Colonic mucosa (tissue), 4 donors: ENCODE data around the gene FRMD4B. TPM values are rescaled to one million over a fixed set of nuclear protein-coding genes. Genes with fewer than 3 reads are reported as not detected.

Source experiments
- DNase-seq: peaks from one replicate; pipeline ENCODE4 v3.0.0-alpha.2; 2020
- H3K27ac ChIP-seq: fragments of 200-600 bp; one replicate; pipeline ENCODE4 v1.8.0; 2021
- H3K27me3 ChIP-seq: fragments of 200-600 bp; one replicate; pipeline ENCODE4 v1.8.0; 2021
- H3K36me3 ChIP-seq: fragments of 200-600 bp; one replicate; pipeline ENCODE4 v1.8.0; 2021
- H3K4me1 ChIP-seq: fragments of 200-600 bp; one replicate; pipeline ENCODE4 v1.8.0; 2021; ENCODE audit warnings: mild to moderate bottlenecking
- H3K4me3 ChIP-seq: fragments of 200-600 bp; one replicate; pipeline ENCODE4 v1.8.0; 2021
- H3K9ac ChIP-seq, 2 donors: one replicate each; pipeline ENCODE4 v1.7.0; 2013; ENCODE audit warnings: control low read depth in 2 of 2, low read depth in 2 of 2, low read length in 2 of 2
- H3K9me3 ChIP-seq: fragments of 200-600 bp; one replicate; pipeline ENCODE4 v1.8.0; 2021
- intact Hi-C: fragments of 100-400 bp; cut with DNase I; formaldehyde crosslinking; loops from one replicate; pipeline ENCODE4 v1.14.1; 2022
- total RNA-seq, 2 donors: library from RNA; stranded (reverse); fragmentation: NEBNext Ultra II Directional in 1 of 2; extraction: Animal tissue kit (Norgen Biotek cat#: 25700) in 1 of 2; gene quantifications; one replicate each; pipeline ENCODE4 v1.2.1, GENCODE V29; 2021
- TF ChIP-seq, protein P1 (sequence below): fragments of 200-600 bp; IDR thresholded peaks from one replicate; pipeline ENCODE4 v1.8.0; 2022; ENCODE audit warnings: antibody characterized with exemption, mild to moderate bottlenecking
- donor health status: healthy.
- donor health status: DM: no; HTN: no; CAD: no.
- donor health status: DM: no; HTN: no; CAD: no.

Gene FRMD4B
- total RNA-seq, 2 donors from 2014 or later, result 13.5 to 21.1 TPM

DNA sequence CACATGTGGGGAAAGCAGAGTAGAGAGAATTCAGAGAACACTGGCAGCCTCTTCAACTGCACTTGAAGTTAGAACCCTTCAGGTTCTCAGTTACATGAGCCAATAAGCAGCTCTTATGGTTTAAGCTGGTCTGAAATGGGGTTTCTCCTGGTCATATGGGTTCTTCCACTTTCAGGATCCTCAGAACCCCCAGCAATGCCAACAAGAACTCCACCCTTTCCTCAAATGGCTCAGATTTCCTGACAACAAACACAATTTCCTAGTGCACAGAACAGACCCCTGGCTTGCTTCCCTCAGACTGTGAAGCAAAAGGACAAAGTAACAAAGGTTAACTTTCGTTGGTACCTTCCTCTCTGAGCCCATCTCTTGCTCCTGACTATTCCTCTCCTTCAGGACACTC is 23.9 kb upstream of the FRMD4B start:
- TF ChIP-seq, protein P1, sequence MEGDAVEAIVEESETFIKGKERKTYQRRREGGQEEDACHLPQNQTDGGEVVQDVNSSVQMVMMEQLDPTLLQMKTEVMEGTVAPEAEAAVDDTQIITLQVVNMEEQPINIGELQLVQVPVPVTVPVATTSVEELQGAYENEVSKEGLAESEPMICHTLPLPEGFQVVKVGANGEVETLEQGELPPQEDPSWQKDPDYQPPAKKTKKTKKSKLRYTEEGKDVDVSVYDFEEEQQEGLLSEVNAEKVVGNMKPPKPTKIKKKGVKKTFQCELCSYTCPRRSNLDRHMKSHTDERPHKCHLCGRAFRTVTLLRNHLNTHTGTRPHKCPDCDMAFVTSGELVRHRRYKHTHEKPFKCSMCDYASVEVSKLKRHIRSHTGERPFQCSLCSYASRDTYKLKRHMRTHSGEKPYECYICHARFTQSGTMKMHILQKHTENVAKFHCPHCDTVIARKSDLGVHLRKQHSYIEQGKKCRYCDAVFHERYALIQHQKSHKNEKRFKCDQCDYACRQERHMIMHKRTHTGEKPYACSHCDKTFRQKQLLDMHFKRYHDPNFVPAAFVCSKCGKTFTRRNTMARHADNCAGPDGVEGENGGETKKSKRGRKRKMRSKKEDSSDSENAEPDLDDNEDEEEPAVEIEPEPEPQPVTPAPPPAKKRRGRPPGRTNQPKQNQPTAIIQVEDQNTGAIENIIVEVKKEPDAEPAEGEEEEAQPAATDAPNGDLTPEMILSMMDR, result no peak
- H3K27ac ChIP-seq, result no peak overlapping the region
- no peak overlapping the region for H3K9ac ChIP-seq
- intact Hi-C loops, result loop anchor here (5.0 to 10.0 kb wide), 2 partner anchors 105 to 248 kb away; no protein-coding TSS in a partner anchor
- no peaks in the 10 kb centered on the region for H3K27me3 ChIP-seq
- no peaks in the 10 kb centered on the region for H3K9me3 ChIP-seq
- no peaks in the 10 kb centered on the region for H3K4me1 ChIP-seq
- no peaks in the 10 kb centered on the region for H3K36me3 ChIP-seq
- DNase-seq, result no peak
- no peak overlapping the region for H3K4me3 ChIP-seq

DNA sequence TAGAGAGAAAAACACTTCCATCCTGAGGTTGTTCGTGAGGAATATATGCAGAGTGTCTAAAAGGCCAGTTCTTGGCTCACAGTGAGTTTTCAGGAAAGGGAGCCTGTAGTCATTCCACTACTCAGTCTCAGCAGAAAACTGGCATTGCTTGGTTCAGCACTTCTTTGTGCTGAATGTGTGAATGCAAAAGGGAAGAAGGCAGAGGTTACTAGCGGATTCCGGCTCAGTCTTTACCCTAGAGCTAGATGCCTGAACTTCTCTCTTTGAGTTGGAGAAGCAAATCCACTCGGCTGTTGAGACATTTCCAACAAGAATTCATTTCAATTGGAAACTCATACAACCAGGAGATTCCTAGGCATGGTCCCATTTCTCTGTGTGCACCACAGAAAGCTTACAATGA is 23.1 kb upstream of the FRMD4B start:
- H3K27ac ChIP-seq, result no peak overlapping the region
- TF ChIP-seq, protein P1, result no peak

DNA sequence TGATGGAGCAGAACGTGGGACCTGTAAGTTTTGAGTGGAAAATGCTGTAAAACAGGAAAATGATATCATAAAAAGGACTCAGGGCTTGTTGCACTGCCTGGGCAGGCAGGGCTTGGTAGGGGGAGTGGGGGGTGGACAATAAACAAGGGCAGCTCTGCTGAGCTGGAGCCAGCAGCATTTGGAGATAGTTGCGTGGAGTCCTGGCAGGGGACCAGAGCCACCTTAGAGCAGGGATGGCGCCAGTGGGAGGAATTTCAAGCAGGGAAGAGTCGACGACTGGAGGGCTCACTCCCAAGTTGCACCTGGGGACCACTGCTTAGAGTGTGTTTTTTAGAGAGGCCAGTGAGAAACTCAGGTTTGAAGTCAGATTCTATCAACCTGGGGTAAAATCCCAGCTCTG is 22.7 kb upstream of the FRMD4B start:
- H3K27ac ChIP-seq, result no peak overlapping the region
- no peak for DNase-seq
- H3K36me3 ChIP-seq, result no peaks in the 10 kb centered on the region
- H3K9ac ChIP-seq, result no peak overlapping the region
- TF ChIP-seq, protein P1, result no peak
- H3K4me1 ChIP-seq, result no peaks in the 10 kb centered on the region
- no peak overlapping the region for H3K4me3 ChIP-seq
- no peaks in the 10 kb centered on the region for H3K9me3 ChIP-seq
- intact Hi-C loops, result no loop called here
- no peaks in the 10 kb centered on the region for H3K27me3 ChIP-seq

More for the DNA sequence above, 23.1 kb upstream of the FRMD4B start:
- H3K36me3 ChIP-seq, result no peaks in the 10 kb centered on the region
- no peaks in the 10 kb centered on the region for H3K9me3 ChIP-seq
- intact Hi-C loops, result no loop called here
- no peaks in the 10 kb centered on the region for H3K4me1 ChIP-seq
- H3K4me3 ChIP-seq, result no peak overlapping the region
- H3K9ac ChIP-seq, result no peak overlapping the region
- DNase-seq, result no peak
- no peaks in the 10 kb centered on the region for H3K27me3 ChIP-seq

DNA sequence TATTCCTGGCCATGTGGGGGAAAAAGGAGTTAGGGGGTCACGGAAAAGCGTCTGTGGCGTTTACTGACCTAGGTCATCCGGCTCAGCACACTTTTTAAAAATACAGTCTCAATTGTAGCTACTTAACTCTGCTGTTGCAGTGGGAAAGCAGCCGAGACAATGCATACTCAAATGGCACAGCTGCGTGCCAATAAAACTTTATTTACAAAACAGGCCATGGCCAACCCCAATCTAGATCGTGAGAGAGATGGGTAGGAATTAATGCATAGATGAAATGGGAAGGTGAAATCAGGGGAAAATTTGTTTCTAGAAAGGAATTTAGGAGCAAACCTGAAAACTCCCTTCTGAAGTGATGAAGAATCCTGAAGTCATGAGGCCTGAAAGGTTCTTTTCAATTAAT is 22.0 kb upstream of the FRMD4B start:
- no peak for DNase-seq
- intact Hi-C loops, result no loop called here
- TF ChIP-seq, protein P1, result no peak
- H3K9ac ChIP-seq, result no peak overlapping the region
- H3K9me3 ChIP-seq, result no peaks in the 10 kb centered on the region
- H3K27me3 ChIP-seq, result no peaks in the 10 kb centered on the region
- H3K27ac ChIP-seq, result no peak overlapping the region
- H3K4me1 ChIP-seq, result no peaks in the 10 kb centered on the region
- no peaks in the 10 kb centered on the region for H3K36me3 ChIP-seq
- H3K4me3 ChIP-seq, result no peak overlapping the region

DNA sequence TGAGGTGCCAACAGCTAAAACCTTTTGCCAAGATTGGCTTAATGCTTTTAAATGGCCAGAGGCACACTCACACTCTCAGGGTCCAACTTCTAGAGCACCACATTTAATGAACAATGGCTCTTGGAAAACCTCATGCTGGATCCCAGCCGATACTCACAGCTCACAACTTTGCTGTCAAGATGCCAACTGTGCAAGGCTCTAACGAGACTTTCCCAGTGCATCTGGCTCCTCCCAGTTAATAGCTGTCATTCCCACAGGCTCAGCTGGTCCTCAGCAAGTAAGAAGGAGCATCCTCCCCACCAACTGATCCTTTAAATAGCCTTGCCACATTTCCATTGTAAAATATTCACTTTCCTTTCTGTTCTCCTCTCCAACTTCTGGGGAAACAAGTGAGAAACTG is 20.3 kb upstream of the FRMD4B start:
- TF ChIP-seq, protein P1, result no peak
- no peaks in the 10 kb centered on the region for H3K4me1 ChIP-seq
- intact Hi-C loops, result no loop called here
- no peak overlapping the region for H3K4me3 ChIP-seq
- no peak for DNase-seq
- H3K9me3 ChIP-seq, result no peaks in the 10 kb centered on the region
- H3K36me3 ChIP-seq, result no peaks in the 10 kb centered on the region
- no peak overlapping the region for H3K9ac ChIP-seq
- H3K27me3 ChIP-seq, result no peaks in the 10 kb centered on the region
- H3K27ac ChIP-seq, result no peak overlapping the region

DNA sequence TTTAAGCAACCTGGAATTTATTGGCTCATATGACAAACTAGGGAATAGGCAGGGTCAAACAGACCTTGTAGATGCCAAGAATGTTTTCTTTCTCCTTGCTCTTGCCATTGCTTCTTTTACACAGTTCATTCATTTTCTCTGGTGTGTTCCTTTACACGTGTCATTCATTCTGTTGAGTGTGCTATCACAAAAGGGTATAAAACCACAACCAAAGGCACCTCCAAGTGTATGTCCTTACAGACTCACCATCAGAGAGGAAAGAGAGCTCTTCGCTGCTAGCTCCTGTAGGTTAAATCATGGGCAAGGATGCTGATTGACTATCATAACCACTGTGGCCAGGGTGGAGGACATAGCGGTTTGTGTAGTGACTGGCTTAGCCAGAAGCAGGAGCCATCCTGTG is 19.2 kb upstream of the FRMD4B start:
- no peaks in the 10 kb centered on the region for H3K9me3 ChIP-seq
- H3K4me1 ChIP-seq, result no peaks in the 10 kb centered on the region
- H3K4me3 ChIP-seq, result no peak overlapping the region
- no peaks in the 10 kb centered on the region for H3K36me3 ChIP-seq
- H3K27me3 ChIP-seq, result no peaks in the 10 kb centered on the region
- TF ChIP-seq, protein P1, result no peak
- H3K9ac ChIP-seq, result no peak overlapping the region
- no peak overlapping the region for H3K27ac ChIP-seq
- intact Hi-C loops, result no loop called here
- no peak for DNase-seq
